K562 (cell line): ENCODE measurements around the gene DYRK1A. TPM values are rescaled to one million over a fixed set of nuclear protein-coding genes. Genes with fewer than 3 reads are reported as not detected.

Source experiments
- DPF2 ChIP-seq: fragments of 450-650 bp; IDR thresholded peaks from 2 replicates; pipeline ENCODE4 v1.6.1; 2016
- ELK3 ChIP-seq: fragments of 450-650 bp; formaldehyde crosslinking; IDR thresholded peaks from 2 replicates; pipeline ENCODE4 v1.4.0; 2020; ENCODE audit warnings: mild to moderate bottlenecking
- ETV1 ChIP-seq: fragments of 450-650 bp; conservative IDR thresholded peaks from 2 replicates; pipeline ENCODE4 v1.6.1; 2016; ENCODE audit warnings: missing genetic modification characterization, control low read depth, low read depth, missing compliant biosample characterization
- GMEB1 ChIP-seq: fragments of 250-450 bp; sonication (Bioruptor Pico); IDR thresholded peaks from 2 replicates; pipeline ENCODE4 v1.4.0; 2020; ENCODE audit warnings: mild to moderate bottlenecking
- GTF2B ChIP-seq: IDR thresholded peaks from 2 replicates; pipeline ENCODE4 v1.6.1; 2011; ENCODE audit not compliant: insufficient read length; ENCODE audit errors: extremely low read depth
- KHSRP ChIP-seq: fragments of 450-650 bp; IDR thresholded peaks from 2 replicates; pipeline ENCODE4 v1.6.1; 2017
- PCBP1 ChIP-seq: fragments of 200-400 bp; formaldehyde crosslinking; IDR thresholded peaks from 2 replicates; pipeline ENCODE4 v1.6.1; 2018; ENCODE audit warnings: mild to moderate bottlenecking, low read depth, low read length; ENCODE audit not compliant: poor library complexity, severe bottlenecking
- SIX5 ChIP-seq, 2 experiments: IDR thresholded peaks; 2 replicates each; pipeline ENCODE4 v1.6.1; 2011; ENCODE audit warnings: low read length in 2 of 2, borderline replicate concordance in 1 of 2, low read depth in 1 of 2, mild to moderate bottlenecking in 1 of 2, moderate library complexity in 1 of 2; ENCODE audit not compliant: insufficient read depth in 1 of 2
- SMARCE1 ChIP-seq: fragments of 450-650 bp; IDR thresholded peaks from 2 replicates; pipeline ENCODE4 v1.7.1; 2016; ENCODE audit warnings: mild to moderate bottlenecking
- TCF7 ChIP-seq: sonication (generic); IDR thresholded peaks from 2 replicates; pipeline ENCODE4 v1.6.1; 2016; ENCODE audit warnings: antibody characterized with exemption, borderline replicate concordance
- TFE3 ChIP-seq: fragments of 450-650 bp; formaldehyde crosslinking; IDR thresholded peaks from 2 replicates; pipeline ENCODE4 v1.4.0; 2020; ENCODE audit warnings: mild to moderate bottlenecking, mixed read lengths
- XRCC3 ChIP-seq: fragments of 450-650 bp; IDR thresholded peaks from 2 replicates; pipeline ENCODE4 v1.6.1; 2017; ENCODE audit warnings: mild to moderate bottlenecking, moderate library complexity
- ZBTB26 ChIP-seq: fragments of 450-650 bp; formaldehyde crosslinking; IDR thresholded peaks from 2 replicates; pipeline ENCODE4 v1.4.0; 2022; ENCODE audit warnings: missing genetic modification characterization
- ZNF23 ChIP-seq: fragments of 250-450 bp; sonication (Bioruptor Pico); IDR thresholded peaks from 2 replicates; pipeline ENCODE4 v1.4.0; 2020; ENCODE audit warnings: mild to moderate bottlenecking
- ZNF3 ChIP-seq: fragments of 250-450 bp; sonication (Bioruptor Pico); IDR thresholded peaks from 2 replicates; pipeline ENCODE4 v1.5.0; 2021; ENCODE audit warnings: mild to moderate bottlenecking, moderate library complexity
- ZNF609 ChIP-seq: sonication (generic); formaldehyde crosslinking; IDR thresholded peaks from 2 replicates; pipeline ENCODE4 v1.8.1; 2023; ENCODE audit warnings: missing genetic modification reagents, mild to moderate bottlenecking, borderline replicate concordance
- polyA plus RNA-seq, 8 experiments: library from polyadenylated mRNA; depleted of rRNA in 4 of 8; stranded (reverse) in 5 of 8; unstranded in 3 of 8; fragments of >200 nt; fragmentation: Nextera tagmentation in 2 of 8; fragmentation: Illumina TruSeq in 1 of 8; extraction: Ambion mirVana in 2 of 8; extraction: Trizol in 1 of 8; gene quantifications; 2 replicates each; pipeline versions ENCODE4 v1.2.1 to v1.2.3, GENCODE V29; 2011 to 2014; ENCODE audit warnings: inconsistent platforms in 1 of 8, missing spikeins in 1 of 8
- total RNA-seq, 7 experiments: library from RNA; depleted of rRNA in 6 of 7; stranded (reverse); fragments of >200 nt in 6 of 7; fragmentation: Illumina TruSeq in 2 of 7; extraction: Trizol in 2 of 7; gene quantifications; 2 replicates each; pipeline versions ENCODE4 v1.2.1 to v1.2.3, GENCODE V29; 2011 to 2021; ENCODE audit warnings: low replicate concordance in 1 of 7

DYRK1A gene
- total and polyA plus RNA-seq, 9 of the 15 experiments (the other 6 are each of a cell fraction or from before 2014, with no cell fraction given): 3.7 to 64.8 (median 42.3) TPM

- TF ChIP-seq ZBTB26 (CRISPR knock-in tag) (no peak; the same call in 1 of the 2 replicates), SIX5 (IDR thresholded peaks at IDR 0.05; ENCODE audit: borderline replicate concordance in 1 of 2, insufficient read depth in 1 of 2, low read depth in 1 of 2, low read length in 2 of 2) (no peak), KHSRP (no peak), SMARCE1 (peak; percentile 11; the same call in 1 of the 2 replicates), TCF7 (no peak), GMEB1 (CRISPR knock-in tag) (peak; percentile 89), XRCC3 (no peak), PCBP1 (peak; percentile 94), ETV1 (tag) (peak; percentile 60), ZNF3 (CRISPR knock-in tag) (no peak), DPF2 (no peak), TFE3 (peak; percentile 94), ELK3 (CRISPR knock-in tag) (no peak), ZNF23 (CRISPR knock-in tag) (no peak), ZNF609 (CRISPR knock-in tag) (no peak), GTF2B (no peak)
Measured at GRCh38 chr21:37366482-37367316, at the start of gene DYRK1A (continued).
